Suprapubic skin (tissue), 4 donors: ENCODE data around the gene NBEAL1.

Experiments used
- POLR2A ChIP-seq, 2 donors: fragments of 450-650 bp; IDR thresholded peaks; one replicate each; pipeline ENCODE4 v1.6.1; 2017; ENCODE audit warnings: antibody characterized with exemption in 2 of 2, mild to moderate bottlenecking in 2 of 2, moderate library complexity in 2 of 2
- POLR2AphosphoS5 ChIP-seq, 3 donors: sonication (generic); formaldehyde crosslinking; IDR thresholded peaks; one replicate each; pipeline ENCODE4 v1.6.1; 2017; ENCODE audit warnings: antibody characterized with exemption in 3 of 3
- TF ChIP-seq, protein P1 (sequence below), 2 donors: fragments of 200-600 bp in 1 of 2; fragments of 450-650 bp in 1 of 2; sonication (generic) in 1 of 2; IDR thresholded peaks; one replicate each; pipeline ENCODE4 v1.5.1; 2016 to 2019; ENCODE audit warnings: antibody characterized with exemption in 2 of 2, mild to moderate bottlenecking in 1 of 2, moderate library complexity in 1 of 2

- TF ChIP-seq, protein P1, sequence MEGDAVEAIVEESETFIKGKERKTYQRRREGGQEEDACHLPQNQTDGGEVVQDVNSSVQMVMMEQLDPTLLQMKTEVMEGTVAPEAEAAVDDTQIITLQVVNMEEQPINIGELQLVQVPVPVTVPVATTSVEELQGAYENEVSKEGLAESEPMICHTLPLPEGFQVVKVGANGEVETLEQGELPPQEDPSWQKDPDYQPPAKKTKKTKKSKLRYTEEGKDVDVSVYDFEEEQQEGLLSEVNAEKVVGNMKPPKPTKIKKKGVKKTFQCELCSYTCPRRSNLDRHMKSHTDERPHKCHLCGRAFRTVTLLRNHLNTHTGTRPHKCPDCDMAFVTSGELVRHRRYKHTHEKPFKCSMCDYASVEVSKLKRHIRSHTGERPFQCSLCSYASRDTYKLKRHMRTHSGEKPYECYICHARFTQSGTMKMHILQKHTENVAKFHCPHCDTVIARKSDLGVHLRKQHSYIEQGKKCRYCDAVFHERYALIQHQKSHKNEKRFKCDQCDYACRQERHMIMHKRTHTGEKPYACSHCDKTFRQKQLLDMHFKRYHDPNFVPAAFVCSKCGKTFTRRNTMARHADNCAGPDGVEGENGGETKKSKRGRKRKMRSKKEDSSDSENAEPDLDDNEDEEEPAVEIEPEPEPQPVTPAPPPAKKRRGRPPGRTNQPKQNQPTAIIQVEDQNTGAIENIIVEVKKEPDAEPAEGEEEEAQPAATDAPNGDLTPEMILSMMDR (IDR thresholded peaks at IDR 0.05), result no peak
- no peak for TF ChIP-seq POLR2AphosphoS5 (IDR thresholded peaks at IDR 0.05)
- no peak for TF ChIP-seq POLR2A (IDR thresholded peaks at IDR 0.05)
These were observed 56.0 kb downstream of the NBEAL1 start for GRCh38 chr2:203070701-203071100.
